Subcutaneous adipose tissue (tissue), 4 donors: ENCODE data around the gene RGS16. TPM values are rescaled to one million over a fixed set of nuclear protein-coding genes. Genes with fewer than 3 reads are reported as not detected.

Source experiments
- CTCF ChIP-seq: fragments of 450-650 bp; IDR thresholded peaks from one replicate; pipeline ENCODE4 v1.5.1; 2016; ENCODE audit warnings: low read depth, mild to moderate bottlenecking, control low read depth, antibody characterized with exemption, moderate library complexity
- total RNA-seq, 4 donors: library from RNA; depleted of rRNA; stranded (reverse); fragments of >200 nt; gene quantifications; one replicate each; pipeline ENCODE4 v1.1.0, GENCODE V29; 2016

RGS16 gene
- total RNA-seq, 4 donors from 2014 or later: 0.49 to 0.88 (median 0.80) TPM

- TF ChIP-seq CTCF: no peak
Measured at GRCh38 chr1:182570611-182570970, 33.6 kb downstream of the RGS16 start.

- TF ChIP-seq CTCF: no peak
Measured at GRCh38 chr1:182569939-182570610, 34.1 kb downstream of the RGS16 start.

GRCh38 chr1:182568647-182569284 lies 35.4 kb downstream of the RGS16 start:
- no peak for TF ChIP-seq CTCF

- TF ChIP-seq CTCF: no peak
Measured at GRCh38 chr1:182567629-182568028, 36.6 kb downstream of the RGS16 start.

GRCh38 chr1:182565537-182565936 lies 38.7 kb downstream of the RGS16 start:
- no peak for TF ChIP-seq CTCF

GRCh38 chr1:182564406-182565004 lies 39.7 kb downstream of the RGS16 start:
- TF ChIP-seq CTCF: no peak

- TF ChIP-seq CTCF: no peak
Measured at GRCh38 chr1:182563095-182563494, 41.1 kb downstream of the RGS16 start.
